SK-N-SH (cell line): ENCODE data around the gene TOPBP1. TPM values are rescaled to one million over a fixed set of nuclear protein-coding genes. Genes with fewer than 3 reads are reported as not detected.
A peak's percentile ranks its signal among the peaks of the same experiment; 100 is the strongest.

Source experiments
- CTCF ChIA-PET: fragments of 300-600, 350-600 bp; formaldehyde crosslinking; extraction: SDS; loops from one replicate; lab custom pipeline; 2021; lab: Yijun Ruan, JAX
- POLR2A ChIA-PET: fragments of 350-600 bp; sonication (Branson Sonifier 250); formaldehyde crosslinking; extraction: SDS; loops from one replicate; lab custom pipeline; 2020; ENCODE audit warnings: antibody characterized with exemption, inconsistent platforms; lab: Yijun Ruan, JAX
- DNase-seq: peaks from one replicate; pipeline ENCODE4 v3.0.0; 2012
- H2AFZ ChIP-seq: fragments of 200-600 bp; sonication (generic); 2 replicates; pipeline ENCODE4 v1.8.1; 2016; ENCODE audit warnings: antibody characterized with exemption, mild to moderate bottlenecking, low read depth
- H3F3A ChIP-seq: fragments of 200-600 bp; sonication (generic); replicated peaks from 2 replicates; pipeline ENCODE3; 2016; ENCODE audit warnings: antibody characterized with exemption, mild to moderate bottlenecking; ENCODE audit not compliant: insufficient read depth
- H3K27ac ChIP-seq, 2 experiments: fragments of 200-500 bp in 1 of 2; fragments of 200-600 bp in 1 of 2; sonication (Bioruptor generic) in 1 of 2; sonication (generic), shearing (Covaris generic) in 1 of 2; 2 replicates each; pipeline versions ENCODE4 v1.5.1 to v1.6.1; 2014 to 2016; ENCODE audit warnings: low read depth in 2 of 2, inconsistent platforms in 1 of 2, low read length in 1 of 2, mild to moderate bottlenecking in 1 of 2, mixed read lengths in 1 of 2
- H3K27me3 ChIP-seq: fragments of 200-600 bp; sonication (generic), shearing (Covaris generic); 2 replicates; pipeline ENCODE4 v1.6.1; 2016; ENCODE audit warnings: mixed run types; ENCODE audit not compliant: insufficient read depth
- H3K36me3 ChIP-seq, 2 experiments: fragments of 200-500 bp in 1 of 2; fragments of 200-600 bp in 1 of 2; sonication (Bioruptor generic) in 1 of 2; sonication (generic) in 1 of 2; replicated peaks in 1 of 2; 2 replicates each; pipeline versions ENCODE3 to v1.5.1; 2014 to 2016; ENCODE audit warnings: low read length in 1 of 2, mild to moderate bottlenecking in 1 of 2; ENCODE audit not compliant: insufficient read depth in 2 of 2, control insufficient read depth in 1 of 2
- H3K4me1 ChIP-seq, 2 experiments: fragments of 200-500 bp in 1 of 2; fragments of 200-600 bp in 1 of 2; sonication (Bioruptor generic) in 1 of 2; sonication (generic), shearing (Covaris generic) in 1 of 2; 2 replicates each; pipeline versions ENCODE4 v1.5.1 to v1.6.1; 2014 to 2016; ENCODE audit warnings: low read depth in 1 of 2, low read length in 1 of 2, mixed run types in 1 of 2; ENCODE audit not compliant: insufficient read depth in 2 of 2, control insufficient read depth in 1 of 2
- H3K4me2 ChIP-seq: fragments of 200-600 bp; sonication (generic), shearing (Covaris generic); 2 replicates; pipeline ENCODE4 v1.6.1; 2017; ENCODE audit warnings: mixed run types
- H3K4me3 ChIP-seq, 2 experiments: fragments of 200-500 bp in 1 of 2; fragments of 200-600 bp in 1 of 2; sonication (Bioruptor generic) in 1 of 2; sonication (generic), shearing (Covaris generic) in 1 of 2; 2 replicates each; pipeline versions ENCODE4 v1.5.1 to v1.8.1; 2014 to 2016; ENCODE audit warnings: low read depth in 2 of 2, inconsistent platforms in 1 of 2, low read length in 1 of 2, mild to moderate bottlenecking in 1 of 2, mixed read lengths in 1 of 2, moderate library complexity in 1 of 2
- H3K79me2 ChIP-seq: fragments of 200-600 bp; sonication (generic); 2 replicates; pipeline ENCODE4 v1.8.1; 2017; ENCODE audit warnings: mild to moderate bottlenecking; ENCODE audit not compliant: insufficient read depth
- H3K9ac ChIP-seq: fragments of 200-600 bp; sonication (generic); 2 replicates; pipeline ENCODE4 v1.6.1; 2017; ENCODE audit warnings: mixed run types
- H3K9me2 ChIP-seq: fragments of 200-600 bp; sonication (generic); 2 replicates; pipeline ENCODE4 v1.6.1; 2017; ENCODE audit warnings: mixed run types
- H3K9me3 ChIP-seq: fragments of 200-600 bp; sonication (generic); 2 replicates; pipeline ENCODE4 v1.6.1; 2017; ENCODE audit warnings: mixed run types, mild to moderate bottlenecking, moderate library complexity
- H4K20me1 ChIP-seq: fragments of 200-600 bp; sonication (generic); 2 replicates; pipeline ENCODE4 v1.6.1; 2017; ENCODE audit warnings: mild to moderate bottlenecking, mixed run types; ENCODE audit not compliant: insufficient read depth
- FOSL2 ChIP-seq: IDR thresholded peaks from 2 replicates; pipeline ENCODE4 v1.4.0; 2012; ENCODE audit warnings: low read depth, mild to moderate bottlenecking, moderate library complexity, borderline replicate concordance
- FOXJ3 ChIP-seq: sonication (generic); formaldehyde crosslinking; IDR thresholded peaks from 2 replicates; pipeline ENCODE4 v1.5.1; 2020; ENCODE audit warnings: mild to moderate bottlenecking, missing genetic modification reagents
- FOXM1 ChIP-seq: IDR thresholded peaks from 2 replicates; pipeline ENCODE4 v1.4.0; 2012; ENCODE audit warnings: low read depth, mild to moderate bottlenecking
- IRF3 ChIP-seq: fragments of 150-350 bp; IDR thresholded peaks from 2 replicates; pipeline ENCODE4 v1.6.1; 2016; ENCODE audit warnings: mild to moderate bottlenecking, low read depth, low read length
- JUND ChIP-seq: IDR thresholded peaks from 2 replicates; pipeline ENCODE4 v1.4.0; 2012
- MEF2A ChIP-seq: IDR thresholded peaks from 2 replicates; pipeline ENCODE4 v1.4.0; 2012; ENCODE audit warnings: low read depth, borderline replicate concordance
- MXI1 ChIP-seq: IDR thresholded peaks from 2 replicates; pipeline ENCODE4 v1.6.1; 2012; ENCODE audit warnings: mild to moderate bottlenecking, low read depth, low read length, improper control_type of control experiment
- NFIC ChIP-seq: IDR thresholded peaks from 2 replicates; pipeline ENCODE4 v1.4.0; 2012; ENCODE audit warnings: borderline replicate concordance
- PBX3 ChIP-seq: IDR thresholded peaks from 2 replicates; pipeline ENCODE4; 2012
- POLR2AphosphoS5 ChIP-seq: IDR thresholded peaks from 2 replicates; pipeline ENCODE4 v1.6.1; 2012; ENCODE audit warnings: low read depth, low read length
- RCOR1 ChIP-seq: fragments of 150-350 bp; IDR thresholded peaks from 2 replicates; pipeline ENCODE4 v1.6.1; 2017; ENCODE audit warnings: antibody characterized with exemption, low read length
- SMC3 ChIP-seq: IDR thresholded peaks from 2 replicates; pipeline ENCODE4 v1.6.1; 2012; ENCODE audit warnings: low read depth, low read length, improper control_type of control experiment
- TCF12 ChIP-seq: IDR thresholded peaks from 2 replicates; pipeline ENCODE4 v1.4.0; 2012
- USF1 ChIP-seq: IDR thresholded peaks from 2 replicates; pipeline ENCODE4 v1.4.0; 2012; ENCODE audit warnings: low read depth, borderline replicate concordance
- YY1 ChIP-seq: IDR thresholded peaks from 2 replicates; pipeline ENCODE4 v1.4.0; 2012; ENCODE audit warnings: low read depth, mild to moderate bottlenecking
- ZBTB33 ChIP-seq: IDR thresholded peaks from 2 replicates; pipeline ENCODE4 v1.4.0; 2012; ENCODE audit warnings: low read depth, borderline replicate concordance
- WGBS: methylation state at CpG from one replicate; pipeline ENCODE4 v1.1.6; 2017; ENCODE audit warnings: low lambda C conversion rate; 5-methylcytosine and 5-hydroxymethylcytosine counted together
- polyA plus RNA-seq, 3 experiments: library from polyadenylated mRNA; depleted of rRNA; stranded (reverse); fragments of >200 nt; gene quantifications; 2 replicates each; pipeline ENCODE4 v1.2.3, GENCODE V29; 2012

The TOPBP1 gene
- polyA plus RNA-seq, 1 of the 3 experiments (the other 2 are of a cell fraction), result 15.7 TPM

- no peak overlapping the region for H3K4me3 ChIP-seq
- no peaks in the 10 kb centered on the region for H3K9me2 ChIP-seq
- no peaks in the 10 kb centered on the region for H3K27me3 ChIP-seq
- no peak overlapping the region for H3K9ac ChIP-seq
- 64% methylated on average over 1 of the region's 1 CpG for WGBS
- peaks cover 9% of the 10 kb centered on the region for H3F3A ChIP-seq
- no peaks in the 10 kb centered on the region for H3K79me2 ChIP-seq
- H3K27ac ChIP-seq, result peak overlapping the region in 1 of 2 experiments; percentile 19; a peak in 1 of 4 replicates
- no peak overlapping the region for H2AFZ ChIP-seq
- H3K9me3 ChIP-seq, result no peaks in the 10 kb centered on the region
- POLR2A ChIA-PET, result interaction anchor here (2.6 kb wide), 1 partner anchor 9 kb away, joined by 8 read pairs; the partner anchor contains the start of gene CDV3
- H4K20me1 ChIP-seq, result no peaks in the 10 kb centered on the region
- DNase-seq, result no peak
- H3K4me2 ChIP-seq, result no peak overlapping the region
- CTCF ChIA-PET, result interaction anchor here (0.7 kb wide), 1 partner anchor 20 kb away, joined by 3 read pairs; no protein-coding TSS in a partner anchor
- peaks cover 2 to 5% of the 10 kb centered on the region in 2 experiments; a peak in 2 of 4 replicates for H3K4me1 ChIP-seq
- peak; percentile 10; the same call in 1 of the 2 replicates for TF ChIP-seq PBX3
- TF ChIP-seq IRF3, result no peak
- TF ChIP-seq, all 33 proteins: peak for 1
- H3K36me3 ChIP-seq, result no peaks in the 10 kb centered on the region
These were observed 97.9 kb downstream of the TOPBP1 start for GRCh38 chr3:133563816-133564215.

- H3K27ac ChIP-seq, result no peak overlapping the region
- H3K9ac ChIP-seq, result no peak overlapping the region
- WGBS, result 59% methylated on average over 5 of the region's 5 CpGs
- no peaks in the 10 kb centered on the region for H3K9me3 ChIP-seq
- H3K27me3 ChIP-seq, result no peaks in the 10 kb centered on the region
- H3K36me3 ChIP-seq, result no peaks in the 10 kb centered on the region
- H3F3A ChIP-seq, result peaks cover 4% of the 10 kb centered on the region
- DNase-seq, result no peak
- H4K20me1 ChIP-seq, result no peaks in the 10 kb centered on the region
- peaks cover 0 to 2% of the 10 kb centered on the region in 2 experiments; a peak in 1 of 4 replicates for H3K4me1 ChIP-seq
- H3K79me2 ChIP-seq, result no peaks in the 10 kb centered on the region
- no peak overlapping the region for H3K4me2 ChIP-seq
- CTCF ChIA-PET, result interaction anchor here (0.5 to 1.0 kb wide), 2 partner anchors 10 to 765 kb away, joined by 3 read pairs; partner anchors contain the start of gene CDV3
- POLR2A ChIA-PET, result interaction anchor here (2.6 kb wide), 1 partner anchor 10 kb away, joined by 8 read pairs; the partner anchor contains the start of gene CDV3
- H3K4me3 ChIP-seq, result no peak overlapping the region
- no peaks in the 10 kb centered on the region for H3K9me2 ChIP-seq
- peak; percentile 69; the same call in 1 of the 2 replicates for TF ChIP-seq USF1
- no peak for TF ChIP-seq RCOR1
- no peak for TF ChIP-seq SMC3
- no peak for TF ChIP-seq MXI1
- TF ChIP-seq FOSL2, result no peak
- no peak for TF ChIP-seq ZBTB33
- no peak for TF ChIP-seq FOXJ3
- TF ChIP-seq JUND, result no peak
- TF ChIP-seq NFIC, result no peak
- no peak for TF ChIP-seq MEF2A
- TF ChIP-seq IRF3, result no peak
- no peak for TF ChIP-seq POLR2AphosphoS5
- TF ChIP-seq FOXM1, result no peak
- peak; percentile 34; the same call in 1 of the 2 replicates for TF ChIP-seq TCF12
- no peak for TF ChIP-seq YY1
- no peak overlapping the region for H2AFZ ChIP-seq
These were observed 98.6 kb downstream of the TOPBP1 start for GRCh38 chr3:133563186-133563591.
